Retinal pigment epithelial cell (primary cell): Measurements from ENCODE around the gene OR10D3.

Source experiments
- DNase-seq: peaks from one replicate; pipeline ENCODE4 v3.0.0-alpha.2; 2010; ENCODE audit warnings: low read depth
- H3K4me3 ChIP-seq: 2 replicates; pipeline ENCODE4 v1.5.1; 2011; ENCODE audit warnings: mild to moderate bottlenecking, low read length, control low read depth, moderate library complexity
- TF ChIP-seq, protein P1 (sequence below): conservative IDR thresholded peaks from 2 replicates; pipeline ENCODE4 v1.5.1; 2011; ENCODE audit warnings: low read depth, low read length, control low read depth, inconsistent platforms

The OR10D3 gene

DNA sequence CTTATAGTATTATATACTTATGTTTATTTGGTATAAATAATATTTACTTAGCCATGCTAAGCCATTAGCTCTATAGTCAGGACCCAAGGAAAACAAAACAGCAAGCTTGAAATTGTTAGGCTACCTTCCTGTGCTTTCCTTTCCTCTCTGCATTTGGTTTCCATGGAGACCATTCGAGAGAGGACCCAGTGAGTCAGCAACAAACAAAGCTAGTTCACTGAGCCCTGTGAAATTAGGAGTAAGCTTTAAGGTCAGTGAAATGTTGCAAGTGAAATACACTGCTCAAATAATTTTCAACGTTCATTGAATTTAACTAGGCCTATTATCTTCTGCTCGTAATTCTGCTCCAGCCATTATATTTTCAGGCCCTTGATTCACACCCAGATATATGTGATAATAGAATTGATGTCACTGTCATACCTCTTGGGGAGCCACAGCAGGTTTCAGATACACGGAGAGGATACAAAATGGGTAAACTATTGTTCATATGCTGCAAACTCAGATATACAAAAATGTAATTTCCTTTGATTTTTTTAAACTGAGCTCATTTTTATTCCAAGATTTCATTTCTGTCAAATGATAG is 9.1 kb upstream of the OR10D3 start:
- H3K4me3 ChIP-seq = no peak overlapping the region
- TF ChIP-seq, protein P1, sequence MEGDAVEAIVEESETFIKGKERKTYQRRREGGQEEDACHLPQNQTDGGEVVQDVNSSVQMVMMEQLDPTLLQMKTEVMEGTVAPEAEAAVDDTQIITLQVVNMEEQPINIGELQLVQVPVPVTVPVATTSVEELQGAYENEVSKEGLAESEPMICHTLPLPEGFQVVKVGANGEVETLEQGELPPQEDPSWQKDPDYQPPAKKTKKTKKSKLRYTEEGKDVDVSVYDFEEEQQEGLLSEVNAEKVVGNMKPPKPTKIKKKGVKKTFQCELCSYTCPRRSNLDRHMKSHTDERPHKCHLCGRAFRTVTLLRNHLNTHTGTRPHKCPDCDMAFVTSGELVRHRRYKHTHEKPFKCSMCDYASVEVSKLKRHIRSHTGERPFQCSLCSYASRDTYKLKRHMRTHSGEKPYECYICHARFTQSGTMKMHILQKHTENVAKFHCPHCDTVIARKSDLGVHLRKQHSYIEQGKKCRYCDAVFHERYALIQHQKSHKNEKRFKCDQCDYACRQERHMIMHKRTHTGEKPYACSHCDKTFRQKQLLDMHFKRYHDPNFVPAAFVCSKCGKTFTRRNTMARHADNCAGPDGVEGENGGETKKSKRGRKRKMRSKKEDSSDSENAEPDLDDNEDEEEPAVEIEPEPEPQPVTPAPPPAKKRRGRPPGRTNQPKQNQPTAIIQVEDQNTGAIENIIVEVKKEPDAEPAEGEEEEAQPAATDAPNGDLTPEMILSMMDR = no peak
- peak; percentile 55 for DNase-seq

DNA sequence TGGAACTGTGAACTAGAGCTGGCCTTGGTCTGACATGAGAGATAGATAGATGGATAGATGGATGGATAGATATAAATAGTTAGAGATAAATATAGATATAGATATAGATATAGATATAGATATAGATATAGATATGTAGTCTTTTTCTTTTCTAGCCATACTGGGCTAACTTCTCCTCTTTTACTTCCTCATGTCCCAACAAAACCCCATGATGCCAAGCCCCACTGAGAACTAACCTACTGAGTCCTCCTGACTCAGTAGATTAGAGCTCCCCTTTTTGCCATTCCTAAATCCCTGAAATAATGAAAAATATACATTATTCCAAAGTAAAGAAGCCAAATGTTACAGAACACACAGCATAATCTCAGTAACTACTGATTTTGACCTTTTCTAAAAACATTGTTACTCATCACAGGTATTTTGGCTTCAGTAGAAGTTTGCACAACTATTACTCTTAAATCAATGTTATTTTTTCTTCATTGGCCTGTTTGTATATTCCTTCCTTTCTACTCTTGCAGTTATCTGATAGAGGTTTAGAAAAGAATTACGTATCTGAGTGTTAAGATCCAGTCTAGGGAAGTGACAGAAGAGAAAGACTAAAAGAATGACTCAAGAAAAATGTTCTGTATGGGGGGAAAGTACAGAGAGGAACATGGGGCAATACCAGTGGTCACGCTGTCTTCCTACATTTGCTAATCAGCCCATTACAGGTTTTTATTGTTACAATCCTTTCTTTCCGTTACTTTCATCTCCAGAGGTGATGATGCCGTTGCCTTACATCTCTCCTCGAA is 6.0 kb upstream of the OR10D3 start:
- DNase-seq = no peak
- H3K4me3 ChIP-seq = no peak overlapping the region
- TF ChIP-seq, protein P1 = no peak

DNA sequence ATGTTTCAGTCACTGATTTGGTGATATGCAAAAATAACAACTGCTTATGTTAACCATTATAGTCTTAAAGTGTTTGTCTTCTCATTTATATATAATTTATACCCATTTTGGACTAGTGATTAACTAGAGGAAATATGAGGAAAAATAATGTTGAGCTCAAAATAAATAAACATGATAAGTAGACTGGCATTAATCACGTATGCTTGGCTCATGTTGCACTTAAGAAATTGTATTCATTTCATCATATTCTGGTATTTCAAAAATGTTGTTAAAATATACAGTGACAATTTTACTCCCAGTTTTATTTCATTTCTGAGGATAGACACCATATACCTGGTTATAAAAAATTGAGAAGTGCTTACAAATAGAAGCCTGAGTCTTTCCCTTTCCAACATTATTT is 3.8 kb upstream of the OR10D3 start:
- no peak overlapping the region for H3K4me3 ChIP-seq
- no peak for DNase-seq
- TF ChIP-seq, protein P1 = no peak

DNA sequence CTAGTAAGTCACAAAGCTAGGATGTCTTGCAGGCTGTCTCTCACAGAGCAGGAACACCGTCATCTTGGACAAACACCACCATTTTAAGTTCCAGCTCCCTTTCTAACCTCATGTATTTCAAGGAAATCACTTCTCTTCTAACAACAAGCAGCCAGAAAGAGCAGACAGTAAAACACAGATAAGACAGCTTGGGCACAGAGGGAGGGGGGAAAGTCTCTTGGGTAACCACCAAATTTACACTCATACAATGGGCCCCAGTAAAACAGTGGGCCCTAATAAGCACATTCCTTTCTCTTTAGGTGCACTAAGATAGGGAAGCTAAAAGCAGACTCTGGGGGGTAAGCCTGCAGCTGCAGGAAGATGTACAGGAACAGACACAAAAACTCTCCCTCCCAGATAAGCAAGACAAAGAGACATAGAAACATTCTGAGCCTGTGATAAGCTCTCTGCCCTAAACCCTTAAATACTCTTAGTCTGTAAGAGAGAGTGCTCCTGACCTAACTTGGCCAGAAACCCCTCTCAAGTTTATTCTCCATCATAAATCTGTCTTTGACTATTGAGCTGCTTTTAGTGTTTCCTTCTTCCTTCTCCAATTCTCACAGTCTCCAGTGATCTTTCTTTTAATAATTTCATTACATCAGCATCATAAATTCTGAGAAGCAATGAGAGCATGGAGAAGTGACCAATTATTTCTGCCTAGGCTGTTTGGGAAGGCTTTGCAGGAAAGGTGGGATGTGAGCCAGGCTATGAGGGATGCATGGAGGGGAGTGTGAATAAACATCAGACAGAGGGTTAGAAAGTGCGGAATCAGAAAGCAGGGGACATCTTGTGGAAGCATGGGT is 7.4 kb downstream of the OR10D3 start:
- no peak overlapping the region for H3K4me3 ChIP-seq
- TF ChIP-seq, protein P1 = no peak
- DNase-seq = no peak

DNA sequence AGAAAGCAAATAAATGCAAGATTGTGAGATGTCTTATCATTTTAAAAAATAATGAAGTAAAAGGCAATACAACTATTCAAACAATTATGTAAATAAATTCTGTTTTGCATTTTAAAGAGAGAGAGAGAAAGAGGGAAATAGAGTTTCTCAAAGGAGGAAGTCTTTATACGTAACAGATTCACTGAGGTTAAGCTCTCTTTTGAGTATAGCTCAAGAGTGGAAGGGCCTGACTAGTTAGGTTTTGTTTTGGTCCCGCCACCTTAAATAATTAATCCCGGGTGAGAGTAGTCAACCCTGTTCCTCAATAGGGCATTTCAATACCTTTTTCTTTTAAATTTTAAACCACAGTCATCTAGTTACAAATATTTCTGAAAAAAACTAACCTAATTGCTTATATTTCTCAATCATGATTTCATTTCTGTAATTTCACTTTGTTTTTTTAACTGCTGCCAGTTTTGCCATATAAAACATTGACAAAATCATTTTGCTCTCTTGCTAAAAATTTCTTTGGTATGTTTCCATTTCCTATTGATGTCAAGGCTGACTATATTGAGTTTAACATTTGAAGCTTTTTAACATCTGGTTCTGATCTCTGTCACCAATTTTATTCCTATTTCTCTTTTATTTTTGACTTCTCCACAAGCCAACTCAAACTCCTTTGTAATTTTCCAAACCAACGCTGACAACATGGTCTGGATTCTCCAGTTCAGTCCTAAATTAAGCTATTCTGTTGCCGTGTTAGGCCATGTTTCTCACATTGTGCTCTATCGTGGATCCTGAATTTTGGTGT is 10.3 kb downstream of the OR10D3 start:
- no peak overlapping the region for H3K4me3 ChIP-seq
- TF ChIP-seq, protein P1 = no peak
- DNase-seq = no peak

DNA sequence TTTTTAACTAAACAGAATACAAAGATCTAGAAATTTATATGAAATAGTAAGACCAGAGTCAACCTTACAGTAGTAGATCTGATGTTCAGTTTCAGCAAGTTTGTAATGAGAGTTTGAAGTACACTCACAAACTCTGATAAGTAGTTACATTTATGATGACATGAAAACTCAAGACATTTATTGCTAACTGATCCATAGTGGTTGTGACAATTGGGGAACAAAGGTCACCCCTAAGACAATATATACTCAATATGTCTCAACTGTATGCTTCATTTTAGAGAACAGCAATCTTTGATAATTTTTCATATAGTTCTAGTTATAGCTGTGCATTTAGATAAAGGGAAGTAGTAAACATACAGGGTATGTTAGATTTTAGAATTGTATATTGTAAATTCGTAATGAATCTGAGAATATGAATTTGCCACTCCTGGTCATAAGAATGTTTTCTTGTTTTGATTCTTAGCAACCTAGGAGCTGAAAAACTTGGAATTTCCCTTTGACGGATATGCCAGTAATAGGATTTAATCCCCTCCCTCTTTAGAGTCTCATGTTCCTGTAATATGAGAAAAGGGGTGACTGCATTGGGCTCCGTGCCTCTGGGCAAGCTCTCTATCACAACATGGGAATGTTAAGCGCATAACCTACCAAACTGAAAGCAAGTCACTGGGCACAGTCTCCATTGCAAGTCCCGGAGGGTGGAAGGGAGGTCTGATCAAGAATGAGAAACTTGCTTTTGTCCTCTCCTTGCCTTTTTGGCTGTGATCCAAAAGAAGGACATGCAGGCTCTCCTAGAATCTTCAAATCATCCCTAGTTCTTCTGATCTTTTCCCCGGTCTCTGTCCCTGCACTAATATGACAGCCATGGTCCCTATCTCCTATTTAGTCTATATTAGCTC is 11.4 kb downstream of the OR10D3 start:
- H3K4me3 ChIP-seq = peak overlapping the region; percentile 28
- peak; percentile 92 for DNase-seq
- TF ChIP-seq, protein P1 = no peak
